ENCODE measurements around the gene SLC6A11.

The SLC6A11 gene

GRCh38 chr3:10816019-10816862 is at the start of gene SLC6A11:
SLC6A11 (plus strand) TSS chr3:10816228; CDS start chr3:10816266, 38 bp downstream.
- DNase-seq (ENCODE audit: low read depth): no peak

GRCh38 chr3:10768708-10769394 is 47.2 kb upstream of the SLC6A11 start:
- DNase-seq (ENCODE audit: low read depth): no peak

- DNase-seq (ENCODE audit: low read depth): no peak
Observed at GRCh38 chr3:10770547-10770946, 45.5 kb upstream of the SLC6A11 start.

GRCh38 chr3:10770981-10771380 is 45.0 kb upstream of the SLC6A11 start:
- no peak for DNase-seq (ENCODE audit: low read depth)

- DNase-seq (ENCODE audit: low read depth): no peak
Observed at GRCh38 chr3:10771486-10772270, 44.4 kb upstream of the SLC6A11 start.

- DNase-seq (ENCODE audit: low read depth): no peak
Observed at GRCh38 chr3:10772271-10773161, 43.5 kb upstream of the SLC6A11 start.

GRCh38 chr3:10774129-10774670 is 41.8 kb upstream of the SLC6A11 start:
- no peak for DNase-seq (ENCODE audit: low read depth)

GRCh38 chr3:10774825-10775224 is 41.2 kb upstream of the SLC6A11 start:
- DNase-seq (ENCODE audit: low read depth): no peak

GRCh38 chr3:10775259-10775658 is 40.8 kb upstream of the SLC6A11 start:
- DNase-seq (ENCODE audit: low read depth): no peak

- no peak for DNase-seq (ENCODE audit: low read depth)
Observed at GRCh38 chr3:10775828-10776227, 40.2 kb upstream of the SLC6A11 start.

- DNase-seq (ENCODE audit: low read depth): no peak
Observed at GRCh38 chr3:10777627-10778026, 38.4 kb upstream of the SLC6A11 start.

GRCh38 chr3:10778492-10779292 is 37.3 kb upstream of the SLC6A11 start:
- DNase-seq (ENCODE audit: low read depth): no peak

- DNase-seq (ENCODE audit: low read depth): no peak
Observed at GRCh38 chr3:10779293-10779805, 36.7 kb upstream of the SLC6A11 start.

GRCh38 chr3:10780243-10780642 is 35.8 kb upstream of the SLC6A11 start:
- no peak for DNase-seq (ENCODE audit: low read depth)

- no peak for DNase-seq (ENCODE audit: low read depth)
Observed at GRCh38 chr3:10780922-10781321, 35.1 kb upstream of the SLC6A11 start.

- no peak for DNase-seq (ENCODE audit: low read depth)
Observed at GRCh38 chr3:10781981-10782380, 34.0 kb upstream of the SLC6A11 start.

- no peak for DNase-seq (ENCODE audit: low read depth)
Observed at GRCh38 chr3:10783360-10784351, 32.4 kb upstream of the SLC6A11 start.

GRCh38 chr3:10786640-10787039 is 29.4 kb upstream of the SLC6A11 start:
- DNase-seq (ENCODE audit: low read depth): no peak

GRCh38 chr3:10788451-10788850 is 27.6 kb upstream of the SLC6A11 start:
- DNase-seq (ENCODE audit: low read depth): no peak

All from stimulated activated CD8-positive, alpha-beta memory T cell treated with anti-CD3 and anti-CD28 coated beads, Interleukin-15, amount 100 ng/mL, for 24 hours (primary cell).